GM12878 (cell line): ENCODE data around the gene PCNX1. TPM values are rescaled to one million over a fixed set of nuclear protein-coding genes. Genes with fewer than 3 reads are reported as not detected.

Experiments
- ATAC-seq: fragments of 200-7000 bp; cut with Tn5 transposase; 3 replicates; pipeline ENCODE4 v1.9.1; 2020; ENCODE audit warnings: mild to moderate bottlenecking, moderate library complexity
- BruUV-seq: library from RNA; stranded (reverse); fragments of 400-500 nt; replicated peaks from 2 replicates; lab custom pipeline; 2021; lab: Mats Ljungman, UMichigan
- CTCF ChIA-PET: fragments of 300-600 bp; sonication (Branson Sonifier 250); formaldehyde crosslinking; extraction: SDS; loops from one replicate; lab custom pipeline; 2021; ENCODE audit warnings: inconsistent platforms; lab: Yijun Ruan, JAX
- POLR2A ChIA-PET: fragments of 350-600 bp; formaldehyde crosslinking; extraction: SDS; loops from one replicate; lab custom pipeline; 2021; ENCODE audit warnings: inconsistent platforms; lab: Charles Lee
- RAD21 ChIA-PET: fragments of 300-600 bp; sonication (Branson Sonifier 250); formaldehyde crosslinking; loops from one replicate; lab custom pipeline; 2023; ENCODE audit warnings: antibody characterized with exemption; ENCODE audit not compliant: unreplicated experiment; lab: Charles Lee
- SMC1A ChIA-PET: fragments of 300-600 bp; sonication (Branson Sonifier 250); formaldehyde crosslinking; loops from one replicate; lab custom pipeline; 2023; ENCODE audit not compliant: unreplicated experiment, uncharacterized antibody; lab: Charles Lee
- DNase-seq: peaks from one replicate; pipeline ENCODE4 v3.0.0-alpha.2; 2011; ENCODE audit warnings: low read depth, low spot score
- FAIRE-seq: peaks from 3 replicates; lab custom pipeline; 2011; peaks lifted over from hg19 to GRCh38; lab: Jason Lieb, UNC
- H2AFZ ChIP-seq: 2 replicates; pipeline ENCODE4 v1.6.0; 2011; ENCODE audit warnings: low read depth, low read length, control low read depth; ENCODE audit not compliant: control insufficient read depth
- H3K27ac ChIP-seq: 2 replicates; pipeline ENCODE4 v1.5.1; 2011; ENCODE audit warnings: control low read depth; ENCODE audit not compliant: control insufficient read depth, insufficient read depth
- H3K27me3 ChIP-seq, 2 experiments: replicated peaks in 1 of 2; 2 replicates each; pipeline versions ENCODE4 v1.6.0 to v1.6.1; 2011; ENCODE audit warnings: low read length in 1 of 2; ENCODE audit not compliant: control insufficient read depth in 2 of 2, insufficient read depth in 2 of 2
- H3K36me3 ChIP-seq, 2 experiments: 2 replicates each; pipeline ENCODE4 v1.5.1; 2011; ENCODE audit warnings: low read length in 1 of 2; ENCODE audit not compliant: control insufficient read depth in 2 of 2, insufficient read depth in 2 of 2
- H3K4me1 ChIP-seq: 2 replicates; pipeline ENCODE4 v1.6.1; 2011; ENCODE audit warnings: mild to moderate bottlenecking, low read length, moderate library complexity, mixed read lengths; ENCODE audit not compliant: control insufficient read depth, insufficient read depth
- H3K4me2 ChIP-seq: 2 replicates; pipeline ENCODE4 v1.6.0; 2011; ENCODE audit warnings: control low read depth; ENCODE audit not compliant: control insufficient read depth, insufficient read depth
- H3K4me3 ChIP-seq: fragments of 200-600 bp; sonication (generic); 2 replicates; pipeline ENCODE4 v1.5.1; 2016
- H3K79me2 ChIP-seq: 2 replicates; pipeline ENCODE4 v1.6.0; 2011; ENCODE audit warnings: low read length; ENCODE audit not compliant: control insufficient read depth, insufficient read depth
- H3K9ac ChIP-seq: 2 replicates; pipeline ENCODE4 v1.8.0; 2011; ENCODE audit warnings: low read length, control low read depth, mixed read lengths; ENCODE audit not compliant: control insufficient read depth, insufficient read depth
- H3K9me3 ChIP-seq: replicated peaks from 3 replicates; pipeline ENCODE4 v1.5.1; 2011; ENCODE audit warnings: mild to moderate bottlenecking, low read length; ENCODE audit not compliant: control insufficient read depth, insufficient read depth
- H4K20me1 ChIP-seq: 2 replicates; pipeline ENCODE4 v1.6.0; 2011; ENCODE audit not compliant: control insufficient read depth, insufficient read depth
- HDAC2 ChIP-seq: fragments of 200-600 bp; sonication (generic); IDR thresholded peaks from 2 replicates; pipeline ENCODE4 v1.6.1; 2017
- JUNB ChIP-seq: IDR thresholded peaks from 2 replicates; pipeline ENCODE4 v1.6.1; 2016; ENCODE audit warnings: antibody characterized with exemption, mild to moderate bottlenecking
- LARP7 ChIP-seq: fragments of 450-650 bp; IDR thresholded peaks from 2 replicates; pipeline ENCODE4 v1.6.1; 2017; ENCODE audit warnings: mild to moderate bottlenecking
- NR2C2 ChIP-seq: IDR thresholded peaks from 2 replicates; pipeline ENCODE4 v1.6.1; 2011; ENCODE audit warnings: borderline replicate concordance, low read depth; ENCODE audit not compliant: control insufficient read depth, insufficient read length
- POLR2AphosphoS2 ChIP-seq: IDR thresholded peaks from 2 replicates; pipeline ENCODE4 v1.6.1; 2011; ENCODE audit warnings: low read depth, mild to moderate bottlenecking, low read length, improper control_type of control experiment, moderate library complexity
- RAD21 ChIP-seq: IDR thresholded peaks from 2 replicates; pipeline ENCODE4 v1.6.1; 2011; ENCODE audit warnings: mild to moderate bottlenecking, low read depth, low read length, moderate library complexity; ENCODE audit not compliant: insufficient read depth
- SMAD5 ChIP-seq: IDR thresholded peaks from 2 replicates; pipeline ENCODE4 v1.6.1; 2016; ENCODE audit warnings: antibody characterized with exemption, low read depth
- WGBS: methylation state at CpG from one replicate; pipeline ENCODE4 v1.1.6; 2016; ENCODE audit warnings: low lambda C conversion rate; ENCODE audit not compliant: insufficient replicate concordance, insufficient coverage; ENCODE audit errors: missing lambda C conversion rate; 5-methylcytosine and 5-hydroxymethylcytosine counted together
- in situ Hi-C: fragments of 300-500 bp; cut with MboI; formaldehyde crosslinking; loops from 9 replicates; pipeline ENCODE4 v1.14.3; 2018; ENCODE audit warnings: mixed read lengths
- intact Hi-C: fragments of 100-400 bp; cut with micrococcal nuclease; formaldehyde crosslinking; loops from one replicate; pipeline ENCODE4 v1.14.2; 2022; ENCODE audit not compliant: unreplicated experiment
- polyA plus RNA-seq, 11 experiments: library from polyadenylated mRNA; depleted of rRNA in 4 of 11; unstranded in 6 of 11; stranded (reverse) in 5 of 11; fragments of >200 nt; fragmentation: Nextera tagmentation in 4 of 11; fragmentation: Illumina TruSeq in 1 of 11; extraction: Ambion mirVana in 4 of 11; extraction: Trizol in 1 of 11; gene quantifications; 1 replicate in 1 of 11; 2 replicates in 10 of 11; pipeline versions ENCODE4 v1.2.1 to v1.2.3, GENCODE V29; 2011 to 2016; ENCODE audit warnings: inconsistent platforms in 2 of 11, missing spikeins in 2 of 11, low read depth in 1 of 11
- total RNA-seq, 4 experiments: library from RNA; depleted of rRNA in 3 of 4; stranded (reverse); fragments of >200 nt in 3 of 4; fragmentation: Illumina TruSeq in 1 of 4; extraction: Trizol in 1 of 4; gene quantifications; 2 replicates each; pipeline versions ENCODE4 v1.2.1 to v1.2.3, GENCODE V29; 2013 to 2021
- TF ChIP-seq, protein P1 (sequence below): fragments of 450-650 bp; IDR thresholded peaks from 2 replicates; pipeline ENCODE4 v1.6.1; 2014; ENCODE audit warnings: mild to moderate bottlenecking

PCNX1 gene
- total and polyA plus RNA-seq, 10 of the 15 experiments (the other 5 are each of a cell fraction or from before 2014, with no cell fraction given), result 4.6 to 53.9 (median 20.5) TPM

DNA sequence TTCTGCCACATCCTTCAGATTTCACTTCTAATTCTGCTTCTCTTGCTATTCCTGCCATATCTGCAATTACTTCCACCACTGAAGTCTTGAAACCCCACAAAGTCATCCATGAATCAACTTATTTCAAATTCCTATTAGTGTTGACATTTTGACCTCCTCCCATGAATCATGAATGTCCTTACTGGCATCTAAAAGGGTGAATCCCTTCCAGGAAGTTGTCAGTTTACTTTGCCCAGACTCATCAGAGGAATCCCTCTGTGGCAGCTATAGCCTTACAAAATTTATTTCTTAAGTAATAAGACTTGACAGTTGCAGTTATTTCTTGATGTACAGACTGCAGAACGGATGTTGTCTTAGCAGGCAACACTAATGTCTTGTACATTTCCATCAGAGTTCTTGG lies 162.9 kb downstream of the PCNX1 start:
- ATAC-seq (no peak), DNase-seq (no peak)
- no peaks in the 10 kb centered on the region for H4K20me1 ChIP-seq
- SMC1A ChIA-PET, result no interaction called here
- intact Hi-C loops, result no loop called here
- H3K9ac ChIP-seq, result no peak overlapping the region
- no peak overlapping the region for H3K4me2 ChIP-seq
- BruUV-seq, result no TSS peak
- no peaks in the 10 kb centered on the region for H3K4me1 ChIP-seq
- H2AFZ ChIP-seq, result no peak overlapping the region
- TF ChIP-seq NR2C2 (no peak), HDAC2 (no peak), SMAD5 (no peak), JUNB (no peak), RAD21 (no peak), LARP7 (no peak)
- TF ChIP-seq, protein P1, sequence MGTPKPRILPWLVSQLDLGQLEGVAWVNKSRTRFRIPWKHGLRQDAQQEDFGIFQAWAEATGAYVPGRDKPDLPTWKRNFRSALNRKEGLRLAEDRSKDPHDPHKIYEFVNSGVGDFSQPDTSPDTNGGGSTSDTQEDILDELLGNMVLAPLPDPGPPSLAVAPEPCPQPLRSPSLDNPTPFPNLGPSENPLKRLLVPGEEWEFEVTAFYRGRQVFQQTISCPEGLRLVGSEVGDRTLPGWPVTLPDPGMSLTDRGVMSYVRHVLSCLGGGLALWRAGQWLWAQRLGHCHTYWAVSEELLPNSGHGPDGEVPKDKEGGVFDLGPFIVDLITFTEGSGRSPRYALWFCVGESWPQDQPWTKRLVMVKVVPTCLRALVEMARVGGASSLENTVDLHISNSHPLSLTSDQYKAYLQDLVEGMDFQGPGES, result no peak
- TF ChIP-seq, all 136 proteins: peak for 0
- Histone ChIP-seq H3K27ac (no peak overlapping the region), H3K4me3 (no peak overlapping the region), H3K79me2 (no peaks in the 10 kb centered on the region), H3K27me3 (no peaks in the 10 kb centered on the region), H3K36me3 (peaks cover 3 to 24% of the 10 kb centered on the region in 2 experiments), H3K9me3 (no peaks in the 10 kb centered on the region; the same call in 2 of the 3 replicates)
- ChIA-PET POLR2A (no interaction called here), RAD21 (no interaction called here), CTCF (no interaction called here)
- no peak for FAIRE-seq
- 96% methylated on average over 1 of the region's 1 CpG for WGBS
- in situ Hi-C loops, result no loop called here

DNA sequence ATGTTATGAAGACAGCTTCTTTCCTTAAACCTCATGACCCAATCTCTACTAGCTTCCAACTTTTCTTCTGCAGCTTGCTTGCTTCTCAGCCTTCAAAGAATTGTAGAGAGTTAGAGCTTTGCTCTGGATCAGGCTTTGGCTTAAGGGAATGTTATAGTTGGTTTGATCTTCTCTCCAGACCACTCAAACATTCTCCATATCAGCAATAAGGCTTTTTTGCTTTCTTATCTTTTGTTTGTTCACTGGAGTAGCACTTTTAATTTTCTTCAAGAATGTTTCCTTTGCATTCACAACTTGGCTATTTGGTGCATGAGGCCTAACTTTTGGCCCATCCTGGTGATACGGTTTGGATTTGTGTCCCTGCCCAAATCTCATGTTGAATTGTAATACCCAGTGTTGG lies 163.8 kb downstream of the PCNX1 start:
- ChIA-PET RAD21 (no interaction called here), POLR2A (no interaction called here), SMC1A (no interaction called here), CTCF (no interaction called here)
- H3K9ac ChIP-seq, result no peak overlapping the region
- H3K4me3 ChIP-seq, result no peak overlapping the region
- no peaks in the 10 kb centered on the region for H3K79me2 ChIP-seq
- intact Hi-C loops (no loop called here), in situ Hi-C loops (no loop called here)
- H3K27ac ChIP-seq, result no peak overlapping the region
- no peaks in the 10 kb centered on the region for H3K27me3 ChIP-seq
- 95% methylated on average over 1 of the region's 1 CpG for WGBS
- H2AFZ ChIP-seq, result no peak overlapping the region
- no peak overlapping the region for H3K4me2 ChIP-seq
- no peak for TF ChIP-seq POLR2AphosphoS2
- H3K4me1 ChIP-seq, result no peaks in the 10 kb centered on the region
- FAIRE-seq, result no peak
- no peaks in the 10 kb centered on the region for H4K20me1 ChIP-seq
- no peak for ATAC-seq
- DNase-seq, result no peak
- no peaks in the 10 kb centered on the region; the same call in 2 of the 3 replicates for H3K9me3 ChIP-seq
- H3K36me3 ChIP-seq, result peaks cover 3 to 28% of the 10 kb centered on the region in 2 experiments
- BruUV-seq, result no TSS peak
